GM18870 (cell line): ENCODE results near the gene SCAPER.
"Not testable (repeated sequence)": the region's sequence is repeated elsewhere in the genome, so short reads cannot be mapped to it uniquely, and the experiment has no call there.

Experiments
- ATAC-seq: cut with Tn5 transposase; IDR thresholded peaks from one replicate; pipeline ENCODE4 v1.9.1; 2021; ENCODE audit warnings: moderate library complexity; ENCODE audit not compliant: unreplicated experiment

The SCAPER gene

GRCh38 chr15:76864586-76864985 lies 40.6 kb downstream of the SCAPER start:
- no peak for ATAC-seq

DNA sequence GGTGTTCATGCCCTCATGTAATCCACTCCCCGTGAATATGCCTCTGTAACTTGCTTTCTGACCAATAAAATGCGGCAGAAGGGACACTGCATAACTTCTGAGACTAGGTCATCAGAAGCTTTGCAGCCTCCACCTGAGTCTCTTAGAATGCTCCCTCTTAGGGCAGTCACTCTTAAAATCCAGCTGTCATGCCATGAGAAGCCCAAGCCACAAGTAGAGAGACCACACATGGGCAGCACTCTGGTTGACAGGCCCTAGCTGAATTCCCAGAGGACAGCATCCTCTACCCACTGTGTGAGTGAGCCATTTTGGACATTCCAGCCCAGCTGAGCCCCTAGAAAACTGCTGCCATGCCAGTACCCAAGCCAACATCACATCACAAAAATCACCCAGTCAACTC lies 41.4 kb downstream of the SCAPER start:
- ATAC-seq: no peak

DNA sequence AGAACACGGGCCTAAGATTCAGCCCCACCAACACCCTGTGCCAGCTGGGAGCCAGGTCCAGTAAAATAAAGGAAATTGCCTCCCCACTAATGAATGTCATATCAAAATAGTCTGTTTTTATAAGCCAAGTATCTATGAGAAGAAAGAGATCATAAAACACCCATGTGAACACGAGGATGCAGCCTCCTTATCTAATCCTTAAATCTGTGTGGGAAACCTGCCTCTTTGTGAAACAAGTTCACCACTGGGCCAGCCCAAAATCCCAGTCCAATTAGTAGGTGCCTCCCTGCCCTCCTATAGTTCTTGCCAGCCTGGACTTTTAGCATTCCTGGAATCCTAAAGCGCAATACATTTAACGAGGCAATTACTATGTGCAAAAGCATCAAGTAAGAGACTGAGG lies 42.0 kb downstream of the SCAPER start:
- ATAC-seq: no peak

DNA sequence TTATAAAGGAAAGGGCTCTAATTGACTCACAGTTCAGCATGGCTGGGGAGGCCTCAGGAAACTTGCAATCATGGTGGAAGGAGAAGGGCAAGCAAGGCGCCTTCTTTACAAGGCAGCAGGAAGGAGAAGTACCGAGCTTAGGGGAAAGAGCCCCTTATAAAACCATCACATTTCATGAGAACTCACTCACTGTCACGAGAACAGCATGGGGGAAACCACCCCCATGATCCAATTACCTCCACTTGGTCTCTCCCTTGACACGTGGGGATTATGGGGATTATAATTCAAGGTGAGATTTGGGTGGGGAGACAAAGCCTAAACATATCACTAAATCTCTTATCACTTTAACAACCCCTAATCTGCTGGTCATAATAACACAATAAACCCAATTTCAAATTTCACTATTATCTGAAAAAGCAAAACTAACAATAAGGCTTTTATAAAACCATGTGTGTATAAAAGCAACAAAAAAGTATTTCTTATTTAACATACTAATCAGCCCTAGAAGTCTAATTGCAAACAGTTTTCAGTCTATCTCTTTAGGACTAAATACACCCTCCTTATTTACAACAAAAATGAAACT lies 43.2 kb downstream of the SCAPER start:
- no peak for ATAC-seq

- ATAC-seq: no peak
Observed at GRCh38 chr15:76860201-76860600, 44.9 kb downstream of the SCAPER start.

- not testable (repeated sequence) for ATAC-seq
Observed at GRCh38 chr15:76850367-76850766, 54.8 kb downstream of the SCAPER start.

GRCh38 chr15:76846782-76847181 lies 58.4 kb downstream of the SCAPER start:
- ATAC-seq: no peak

- no peak for ATAC-seq
Observed at GRCh38 chr15:76844096-76844495, 61.0 kb downstream of the SCAPER start.

DNA sequence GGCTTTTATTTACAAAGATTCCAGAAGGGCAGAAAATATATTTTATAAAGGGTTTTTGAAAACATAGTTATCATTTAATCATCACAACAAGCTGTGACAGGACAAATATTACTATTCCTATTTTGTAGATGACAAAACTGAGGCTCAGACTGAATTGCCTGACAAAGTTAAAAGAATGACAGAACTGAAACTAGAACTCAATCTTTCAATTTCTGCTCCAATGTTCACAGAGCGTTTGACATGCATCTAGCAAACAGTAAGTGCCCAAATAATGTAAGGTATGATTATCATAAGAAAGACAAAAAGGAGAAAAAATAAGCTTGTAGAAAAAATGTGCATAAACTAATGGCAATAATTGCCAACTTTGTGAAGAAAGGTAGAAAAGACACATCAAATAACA lies 61.9 kb downstream of the SCAPER start:
- no peak for ATAC-seq

DNA sequence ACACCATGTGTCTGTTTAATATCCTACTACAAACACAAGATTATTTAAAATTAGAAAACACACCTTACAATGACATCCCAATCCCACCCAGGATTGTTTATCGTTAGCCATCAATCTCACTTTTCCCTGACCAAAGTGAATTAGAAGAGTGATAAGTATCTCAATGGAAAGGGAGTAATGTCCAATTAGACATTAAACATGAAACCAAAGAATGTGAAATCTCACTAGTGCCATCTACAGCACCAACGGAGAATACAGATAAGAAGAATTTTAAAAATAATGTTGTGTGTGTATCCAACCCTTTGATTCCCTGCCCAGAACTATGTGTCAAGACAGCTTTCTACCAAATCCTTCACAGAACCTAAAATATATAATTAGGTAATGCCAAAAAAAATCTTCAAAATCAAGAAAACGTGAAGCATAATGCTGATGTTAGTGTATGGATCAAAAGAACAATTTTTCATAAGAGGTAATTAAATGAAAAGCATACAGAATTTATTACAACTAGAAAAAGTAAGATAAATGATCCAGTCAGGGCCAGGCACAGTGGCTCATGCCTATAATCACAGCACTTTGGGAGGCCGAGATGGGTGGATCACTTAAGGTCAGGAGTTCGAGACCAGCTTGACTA lies 64.2 kb downstream of the SCAPER start:
- ATAC-seq: no peak

GRCh38 chr15:76839173-76839572 lies 66.0 kb downstream of the SCAPER start:
- no peak for ATAC-seq

DNA sequence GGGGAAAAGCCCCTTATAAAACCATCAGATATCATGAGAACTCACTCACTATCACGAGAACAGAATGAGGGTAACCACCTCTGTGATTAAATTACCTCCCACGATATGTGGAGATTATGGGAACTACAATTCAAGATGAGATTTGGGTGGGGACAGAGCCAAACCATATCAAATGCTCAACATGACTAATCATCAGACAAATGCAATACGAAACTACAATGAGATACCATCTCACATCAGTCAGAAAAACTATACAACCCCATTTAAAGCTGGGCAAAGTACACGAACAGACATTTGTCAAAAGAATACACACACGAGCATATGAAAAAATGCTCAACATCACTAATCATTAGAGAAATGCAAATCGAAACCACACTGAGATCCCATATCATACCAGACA lies 67.7 kb downstream of the SCAPER start:
- ATAC-seq: no peak

DNA sequence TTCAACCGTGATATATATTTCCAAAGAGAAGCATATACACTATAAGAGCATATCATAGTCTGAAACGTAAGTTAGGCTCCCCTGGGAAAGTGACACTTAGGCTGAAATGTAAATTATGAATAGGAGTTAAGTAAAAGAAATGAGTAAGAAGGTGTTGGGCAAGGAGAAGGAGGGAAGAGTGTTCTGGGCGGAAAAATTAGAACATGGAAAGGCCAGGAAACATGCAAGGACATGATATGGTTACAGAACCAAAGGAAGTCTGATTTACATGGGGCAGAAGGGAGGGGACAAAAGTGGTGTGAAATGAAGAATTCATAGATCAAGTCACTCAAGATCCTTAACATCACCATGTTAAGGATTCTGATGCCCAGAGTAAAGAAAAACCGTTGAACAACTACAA lies 75.2 kb downstream of the SCAPER start:
- ATAC-seq: no peak

DNA sequence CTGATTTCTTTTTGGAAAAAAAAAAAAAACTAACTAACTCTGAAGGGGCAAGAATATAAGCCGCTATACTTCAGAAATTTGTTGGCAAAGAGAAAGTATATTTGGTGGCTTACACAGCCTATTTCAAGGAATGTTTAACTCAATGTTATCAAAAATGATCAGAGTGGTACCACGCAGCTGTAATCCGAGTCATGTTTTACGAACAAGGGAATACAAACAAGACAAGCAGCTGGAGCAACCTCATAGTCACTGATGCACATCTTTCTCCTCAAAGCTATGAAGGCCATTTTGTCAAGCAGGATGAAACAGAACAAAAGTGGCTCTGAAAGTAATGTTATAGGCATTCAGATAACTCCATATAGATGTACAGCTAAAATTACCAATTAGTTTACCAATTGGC lies 81.2 kb downstream of the SCAPER start:
- no peak for ATAC-seq

- ATAC-seq: no peak
Observed at GRCh38 chr15:76823303-76823702, 81.8 kb downstream of the SCAPER start.

- ATAC-seq: not testable (repeated sequence)
Observed at GRCh38 chr15:76818926-76819325, 86.2 kb downstream of the SCAPER start.

DNA sequence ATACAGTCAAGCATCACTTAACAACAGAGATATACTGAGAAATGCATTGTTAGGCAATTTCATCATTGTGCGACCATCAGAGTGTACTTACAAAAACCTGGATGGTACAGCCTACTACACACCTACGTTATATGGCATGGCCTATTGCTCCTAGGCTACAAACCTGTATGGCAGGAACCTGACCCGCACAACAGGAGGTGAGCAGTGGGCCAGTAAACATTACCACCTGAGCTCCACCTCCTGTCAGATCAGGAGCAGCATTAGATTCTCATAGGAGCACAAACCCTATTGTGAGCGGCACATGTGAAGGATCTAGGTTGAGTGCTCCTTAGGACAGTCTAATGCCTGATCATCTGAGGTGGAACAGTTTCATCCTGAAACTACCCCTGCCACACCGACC lies 89.7 kb downstream of the SCAPER start:
- ATAC-seq: no peak

DNA sequence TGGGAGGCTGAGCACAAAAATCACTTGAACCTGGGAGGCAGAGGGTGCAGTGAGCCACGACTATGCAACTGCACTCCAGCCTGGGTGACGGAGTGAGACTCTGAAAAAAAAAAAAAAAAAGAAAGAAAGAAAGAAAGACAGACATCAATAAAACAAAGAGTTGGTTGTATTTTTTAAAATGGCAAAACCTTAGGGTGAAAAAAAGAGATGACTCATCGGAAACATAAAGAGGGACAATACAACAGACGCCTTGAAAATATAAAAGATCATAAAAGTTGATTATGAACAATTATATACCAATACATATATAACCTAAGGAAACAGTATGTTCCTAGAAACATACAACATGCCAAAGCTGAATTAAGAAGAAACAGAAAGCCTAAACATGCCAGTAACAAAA lies 92.8 kb downstream of the SCAPER start:
- ATAC-seq: no peak

- no peak for ATAC-seq
Observed at GRCh38 chr15:76809412-76810103, 95.6 kb downstream of the SCAPER start.

- no peak for ATAC-seq
Observed at GRCh38 chr15:76803049-76803571, 102.0 kb downstream of the SCAPER start.

GRCh38 chr15:76802411-76802810 lies 102.7 kb downstream of the SCAPER start:
- ATAC-seq: no peak

DNA sequence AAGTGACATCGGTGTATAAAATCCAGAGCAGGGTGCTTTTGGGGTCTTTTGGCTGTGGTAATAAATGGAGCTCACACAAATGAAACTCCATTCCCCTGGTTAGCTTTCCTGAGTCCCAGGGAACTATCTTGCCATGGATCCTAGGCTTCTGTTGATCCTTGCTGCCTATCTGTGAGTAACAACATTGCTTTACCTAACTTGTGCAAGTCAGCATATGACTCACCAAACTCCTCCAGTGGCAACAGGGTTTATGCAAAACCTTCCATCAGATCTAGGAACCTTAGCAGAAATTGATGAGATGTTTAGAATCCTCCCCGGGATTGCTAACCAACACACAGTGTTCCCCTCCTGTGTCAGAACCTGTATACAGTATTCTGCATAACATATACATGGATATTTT lies 105.4 kb downstream of the SCAPER start:
- ATAC-seq: no peak
